Heart right ventricle (tissue), 16 donors: ENCODE data around the gene DCLRE1B. TPM values are rescaled to one million over a fixed set of nuclear protein-coding genes. Genes with fewer than 3 reads are reported as not detected.

ENCODE experiments used
- ATAC-seq, 8 donors: fragments of 200-7000 bp; cut with Tn5 transposase; one replicate each; pipeline ENCODE4 v1.9.1; 2020; ENCODE audit warnings: mild to moderate bottlenecking in 8 of 8, moderate library complexity in 8 of 8, moderate number of reproducible peaks in 1 of 8
- DNase-seq, 2 donors: peaks; one replicate each; pipeline ENCODE4 v3.0.0-alpha.2; 2020
- H3K27ac ChIP-seq, 10 donors: fragments of 200-600 bp; sonication (generic) in 2 of 10; one replicate each; pipeline versions ENCODE4 v1.5.0 to v1.8.0; 2020 to 2022; ENCODE audit warnings: mild to moderate bottlenecking in 3 of 10
- H3K27me3 ChIP-seq, 7 donors: fragments of 200-600 bp; one replicate each; pipeline ENCODE4 v1.8.0; 2021 to 2022; ENCODE audit warnings: mild to moderate bottlenecking in 2 of 7
- H3K36me3 ChIP-seq, 9 donors: fragments of 200-600 bp; sonication (generic) in 1 of 9; one replicate each; pipeline versions ENCODE4 v1.5.0 to v1.8.0; 2020 to 2022; ENCODE audit warnings: mild to moderate bottlenecking in 2 of 9
- H3K4me1 ChIP-seq, 9 donors: fragments of 200-600 bp; sonication (generic) in 1 of 9; one replicate each; pipeline versions ENCODE4 v1.5.0 to v1.8.0; 2020 to 2022; ENCODE audit warnings: mild to moderate bottlenecking in 4 of 9
- H3K4me3 ChIP-seq, 10 donors: fragments of 200-600 bp; sonication (generic) in 2 of 10; one replicate each; pipeline versions ENCODE4 v1.5.0 to v1.8.0; 2020 to 2022; ENCODE audit warnings: mild to moderate bottlenecking in 7 of 10, moderate library complexity in 2 of 10
- H3K9me3 ChIP-seq, 11 donors: fragments of 200-600 bp in 10 of 11; sonication (generic) in 2 of 11; one replicate each; pipeline versions ENCODE4 v1.5.0 to v1.8.0; 2013 to 2022; ENCODE audit warnings: mild to moderate bottlenecking in 2 of 11, control low read depth in 1 of 11, moderate library complexity in 1 of 11
- CTCF ChIP-seq, 9 donors: fragments of 200-600 bp; sonication (generic) in 2 of 9; IDR thresholded peaks; one replicate each; pipeline versions ENCODE4 v1.5.0 to v1.8.0; 2021 to 2022; ENCODE audit warnings: antibody characterized with exemption in 9 of 9, mild to moderate bottlenecking in 5 of 9, moderate library complexity in 1 of 9
- WGBS, 2 donors: extraction: QIAGEN DNeasy Blood & Tissue Kit; methylation state at CpG; one replicate each; pipeline ENCODE4 v1.1.7; 2013; ENCODE audit warnings: inconsistent platforms in 1 of 2; 5-methylcytosine and 5-hydroxymethylcytosine counted together
- intact Hi-C, 10 donors: fragments of 100-400 bp; cut with DNase I; formaldehyde crosslinking; loops; one replicate each; pipeline versions ENCODE4 v1.11.1 to v1.14.2; 2022
- polyA plus RNA-seq, 2 donors: library from polyadenylated mRNA; stranded (reverse); fragments of 200-250 nt; gene quantifications; one replicate each; pipeline ENCODE4 v1.2.3, GENCODE V29; 2013
- total RNA-seq, 10 donors: library from RNA; stranded (reverse); fragmentation: NEBNext Ultra II Directional in 3 of 10; extraction: Animal tissue kit (Norgen Biotek cat#: 25700) in 3 of 10; gene quantifications; one replicate each; pipeline versions ENCODE4 v1.2.1 to v1.2.4, GENCODE V29; 2021 to 2023
- donor health status: Arrhythmogenic right ventricular cardiomyopathy.
- donor health status: ischemic (EF 13 %, LVEDD 7.1; RV severe dilation, severe dysfunction).
- donor health status: healthy with polysubstance abuse.
- donor health status: DM: no; HTN: yes; CAD: no.
- donor health status: DM: no; HTN: no; CAD: no.
- donor health status: ischemic (EF 25% LVEDD 6.9; RV normal size, moderate dysfunction).
- donor health status: ischemic (EF 25% LVEDD 5.7; RV mildly dilated, moderate dysfunction).
- donor health status: healthy.
- donor health status: DM: yes; HTN: yes; CAD: no.
- donor health status: Ischemic cardiomyopathy.
- donor health status: ischemic (EF 35%, LVEDD 5.7; RV mildly dilated, moderate dysfunction).
- donor health status: nonischemic (EF 11% LVEDD 7.7; RV severe dilation, severe dysfunction).
- donor health status: DM: yes; HTN: yes; CAD: no.
- donor health status: PGD.
- donor health status: ischemic (EF 29% LVEDD 5.4; RV normal size, mild dysfunction).
- donor health status: nonischemic (EF 23%, LVEDD 6.1; RV moderate dilation, normal function).

Gene DCLRE1B
- total and polyA plus RNA-seq, 12 donors: 0.59 to 4.2 (median 2.0) TPM

- intact Hi-C loops: loop anchor here in 5 of 10 donors (5.0 to 10.0 kb wide), 4 partner anchors 64 to 146 kb away; partner anchors contain the start of gene PHTF1 (in 3 of the 5)
- Histone ChIP-seq H3K27me3 (no peaks in the 10 kb centered on the region), H3K9me3 (no peaks in the 10 kb centered on the region), H3K4me3 (no peak overlapping the region), H3K4me1 (peaks cover 0 to 53% (median 25%) of the 10 kb centered on the region in 9 donors), H3K27ac (peak overlapping the region in 1 of 10 donors; percentile 13), H3K36me3 (peaks cover 0 to 72% (median 28%) of the 10 kb centered on the region in 9 donors)
- ATAC-seq (no peak), DNase-seq (no peak)
- no peak for TF ChIP-seq CTCF (IDR thresholded peaks at IDR 0.05)
- 82 to 87% methylated on average over 3 of the region's 3 CpGs for WGBS, 2 donors
Measured at GRCh38 chr1:113901191-113901590, 3.9 kb upstream of the DCLRE1B start.

GRCh38 chr1:113903501-113904292, 1.4 kb upstream of the DCLRE1B start:
- H3K27ac ChIP-seq: peak overlapping the region in 9 of 10 donors; percentile 86 to 95 (median 92)
- intact Hi-C loops: loop anchor here in 6 of 10 donors (2.0 to 10.0 kb wide), 6 partner anchors 25 to 149 kb away; partner anchors contain the start of genes PHTF1 (in 3 of the 6), RSBN1 (in 2 of the 6) and HIPK1 (in 1 of the 6)
- peaks cover 0 to 59% (median 13%) of the 10 kb centered on the region in 9 donors for H3K36me3 ChIP-seq
- no peak for TF ChIP-seq CTCF (IDR thresholded peaks at IDR 0.05)
- H3K4me1 ChIP-seq: peaks cover 0 to 52% (median 27%) of the 10 kb centered on the region in 9 donors
- DNase-seq: no peak
- ATAC-seq: no peak
- H3K9me3 ChIP-seq: no peaks in the 10 kb centered on the region
- peak overlapping the region; percentile 58 to 84 (median 75) for H3K4me3 ChIP-seq
- 12 to 15% methylated on average over 7 of the region's 7 CpGs for WGBS, 2 donors
- no peaks in the 10 kb centered on the region for H3K27me3 ChIP-seq

- WGBS, 2 donors: 0% methylated on average over 11 of the region's 11 CpGs
- Histone ChIP-seq H3K4me1 (peaks cover 0 to 49% (median 24%) of the 10 kb centered on the region in 9 donors), H3K36me3 (peaks cover 0 to 59% (median 13%) of the 10 kb centered on the region in 9 donors), H3K4me3 (peak overlapping the region; percentile 58 to 84 (median 75)), H3K27me3 (no peaks in the 10 kb centered on the region), H3K27ac (peak overlapping the region; percentile 52 to 95 (median 92)), H3K9me3 (no peaks in the 10 kb centered on the region)
- no peak for TF ChIP-seq CTCF (IDR thresholded peaks at IDR 0.05)
- peak in 3 of 8 donors; percentile 0 to 1 (median 0) for ATAC-seq
- intact Hi-C loops: loop anchor here in 6 of 10 donors (2.0 to 10.0 kb wide), 6 partner anchors 25 to 149 kb away; partner anchors contain the start of genes PHTF1 (in 3 of the 6), RSBN1 (in 2 of the 6) and HIPK1 (in 1 of the 6)
- DNase-seq: no peak
Measured at GRCh38 chr1:113904293-113904673, 843 bp upstream of the DCLRE1B start.

- intact Hi-C loops: loop anchor here in 8 of 10 donors (1.0 to 10.0 kb wide), 7 partner anchors 23 to 151 kb away; partner anchors contain the start of genes HIPK1 (in 7 of the 8), PHTF1 (in 2 of the 8) and RSBN1 (in 2 of the 8)
- Histone ChIP-seq H3K9me3 (no peaks in the 10 kb centered on the region), H3K4me3 (peak overlapping the region; percentile 58 to 86 (median 78)), H3K36me3 (peaks cover 0 to 59% (median 7%) of the 10 kb centered on the region in 9 donors), H3K27ac (peak overlapping the region in 9 of 10 donors; percentile 86 to 95 (median 92)), H3K4me1 (peaks cover 0 to 49% (median 24%) of the 10 kb centered on the region in 9 donors), H3K27me3 (no peaks in the 10 kb centered on the region)
- DNase-seq (no peak), ATAC-seq (peak in 2 of 8 donors; percentile 0 to 8)
- 0% methylated on average over 17 of the region's 17 CpGs for WGBS, 2 donors
- peak in 1 of 9 donors; percentile 5 for TF ChIP-seq CTCF (IDR thresholded peaks at IDR 0.05)
Measured at GRCh38 chr1:113905435-113905861, 322 bp downstream of the DCLRE1B start.
